HEK293T (cell line): ENCODE data around the gene FCSK.

ENCODE experiments used
- CTCF ChIA-PET: fragments of 350-600 bp; formaldehyde crosslinking; extraction: SDS; loops from one replicate; lab custom pipeline; 2021; ENCODE audit warnings: antibody characterized with exemption, inconsistent platforms; lab: Yijun Ruan, JAX
- POLR2A ChIA-PET: fragments of 350-600 bp; formaldehyde crosslinking; extraction: SDS; loops from one replicate; lab custom pipeline; 2020; ENCODE audit warnings: antibody characterized with exemption, inconsistent platforms; lab: Yijun Ruan, JAX
- DNase-seq: peaks from one replicate; pipeline ENCODE4 v3.0.0; 2012; ENCODE audit warnings: mixed read lengths; ENCODE audit errors: extremely low spot score
- ARNT ChIP-seq: fragments of 450-650 bp; IDR thresholded peaks from 2 replicates; pipeline ENCODE4 v1.6.1; 2017; ENCODE audit warnings: mild to moderate bottlenecking
- BHLHE40 ChIP-seq: fragments of 450-650 bp; IDR thresholded peaks from 2 replicates; pipeline ENCODE4 v1.6.1; 2016; ENCODE audit warnings: mild to moderate bottlenecking, moderate library complexity, borderline replicate concordance
- CTBP1 ChIP-seq: fragments of 450-650 bp; IDR thresholded peaks from 2 replicates; pipeline ENCODE4 v1.6.1; 2016; ENCODE audit warnings: borderline replicate concordance
- ELF4 ChIP-seq: fragments of 450-650 bp; IDR thresholded peaks from 2 replicates; pipeline ENCODE4 v1.6.1; 2017; ENCODE audit warnings: antibody characterized with exemption
- FOXA1 ChIP-seq: fragments of 450-650 bp; IDR thresholded peaks from 2 replicates; pipeline ENCODE4 v1.6.1; 2016; ENCODE audit warnings: mild to moderate bottlenecking
- FOXK2 ChIP-seq: fragments of 450-650 bp; IDR thresholded peaks from 2 replicates; pipeline ENCODE4 v1.6.1; 2016; ENCODE audit warnings: mild to moderate bottlenecking
- FOXM1 ChIP-seq: fragments of 450-650 bp; IDR thresholded peaks from 2 replicates; pipeline ENCODE4 v1.6.1; 2017; ENCODE audit warnings: mild to moderate bottlenecking, borderline replicate concordance
- HDGF ChIP-seq: fragments of 450-650 bp; IDR thresholded peaks from 2 replicates; pipeline ENCODE4 v1.6.1; 2017; ENCODE audit warnings: antibody characterized with exemption, borderline replicate concordance
- L3MBTL2 ChIP-seq: fragments of 450-650 bp; conservative IDR thresholded peaks from 2 replicates; pipeline ENCODE4 v1.6.1; 2016; ENCODE audit warnings: mild to moderate bottlenecking
- LEF1 ChIP-seq: fragments of 450-650 bp; IDR thresholded peaks from 2 replicates; pipeline ENCODE4 v1.6.1; 2017; ENCODE audit warnings: mild to moderate bottlenecking, borderline replicate concordance
- NFRKB ChIP-seq: fragments of 450-650 bp; IDR thresholded peaks from 2 replicates; pipeline ENCODE4 v1.6.1; 2016; ENCODE audit warnings: mild to moderate bottlenecking, moderate library complexity
- PKNOX1 ChIP-seq: fragments of 450-650 bp; IDR thresholded peaks from 2 replicates; pipeline ENCODE4 v1.6.1; 2016
- SP1 ChIP-seq: fragments of 450-650 bp; IDR thresholded peaks from 2 replicates; pipeline ENCODE4 v1.6.1; 2017
- SUZ12 ChIP-seq: fragments of 450-650 bp; IDR thresholded peaks from 2 replicates; pipeline ENCODE4 v1.6.1; 2016; ENCODE audit warnings: mild to moderate bottlenecking
- TARDBP ChIP-seq: fragments of 450-650 bp; IDR thresholded peaks from 2 replicates; pipeline ENCODE4 v1.6.1; 2016
- ZNF384 ChIP-seq: fragments of 450-650 bp; IDR thresholded peaks from 2 replicates; pipeline ENCODE4 v1.6.1; 2016

Gene FCSK

GRCh38 chr16:70526403-70526802, 72.0 kb downstream of the FCSK start:
- no peak for DNase-seq
- POLR2A ChIA-PET, result no interaction called here
- TF ChIP-seq BHLHE40 (no peak), LEF1 (no peak), ARNT (no peak), L3MBTL2 (no peak), FOXK2 (no peak), CTBP1 (no peak), PKNOX1 (no peak), NFRKB (no peak), FOXA1 (no peak), FOXM1 (no peak), TARDBP (no peak), SP1 (no peak), ELF4 (no peak)
- CTCF ChIA-PET, result no interaction called here

GRCh38 chr16:70527315-70527996, 73.1 kb downstream of the FCSK start:
- ChIA-PET CTCF (no interaction called here), POLR2A (no interaction called here)
- no peak for TF ChIP-seq TARDBP
- no peak for TF ChIP-seq BHLHE40
- no peak for TF ChIP-seq L3MBTL2
- no peak for TF ChIP-seq ZNF384
- no peak for TF ChIP-seq CTBP1
- no peak for TF ChIP-seq FOXK2
- TF ChIP-seq NFRKB, result no peak
- no peak for TF ChIP-seq SP1
- TF ChIP-seq FOXM1, result no peak
- no peak for DNase-seq

- CTCF ChIA-PET, result no interaction called here
- TF ChIP-seq SP1, result no peak
- TF ChIP-seq TARDBP, result no peak
- TF ChIP-seq LEF1, result no peak
- no peak for TF ChIP-seq PKNOX1
- TF ChIP-seq SUZ12, result no peak
- no peak for TF ChIP-seq ZNF384
- no peak for TF ChIP-seq CTBP1
- TF ChIP-seq BHLHE40, result no peak
- no peak for TF ChIP-seq ELF4
- no peak for TF ChIP-seq NFRKB
- TF ChIP-seq ARNT, result no peak
- no peak for TF ChIP-seq FOXA1
- TF ChIP-seq FOXM1, result no peak
- TF ChIP-seq HDGF, result no peak
- TF ChIP-seq FOXK2, result no peak
- no peak for TF ChIP-seq L3MBTL2
- no peak for DNase-seq
- POLR2A ChIA-PET, result no interaction called here
Observed at GRCh38 chr16:70529051-70529777, 74.8 kb downstream of the FCSK start.
